ENCODE measurements around the gene UBAC2. TPM values are rescaled to one million over a fixed set of nuclear protein-coding genes. Genes with fewer than 3 reads are reported as not detected.

Gene UBAC2
- total RNA-seq, 2 donors from 2014 or later = 72.7 to 80.4 TPM

DNA sequence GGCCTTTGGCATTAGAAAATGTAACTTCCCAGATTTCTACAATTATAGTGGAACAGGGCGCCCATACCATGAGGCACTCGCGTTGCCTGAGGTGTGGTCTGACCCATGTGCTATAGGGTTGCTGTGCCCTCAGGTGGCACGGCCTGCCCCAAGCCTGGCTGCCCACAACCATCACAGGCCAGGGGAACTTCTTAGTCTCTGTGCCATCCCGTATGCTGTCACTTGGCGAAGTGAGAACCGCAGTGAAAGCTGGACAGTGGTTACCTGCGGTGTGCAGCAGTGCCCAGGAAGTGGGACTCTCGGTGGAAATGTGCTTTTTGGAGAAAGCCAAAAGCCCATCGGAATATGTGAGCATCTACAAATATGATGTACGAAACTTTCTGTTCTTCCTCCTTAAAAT is 194.8 kb downstream of the UBAC2 start:
- TF ChIP-seq, protein P1, sequence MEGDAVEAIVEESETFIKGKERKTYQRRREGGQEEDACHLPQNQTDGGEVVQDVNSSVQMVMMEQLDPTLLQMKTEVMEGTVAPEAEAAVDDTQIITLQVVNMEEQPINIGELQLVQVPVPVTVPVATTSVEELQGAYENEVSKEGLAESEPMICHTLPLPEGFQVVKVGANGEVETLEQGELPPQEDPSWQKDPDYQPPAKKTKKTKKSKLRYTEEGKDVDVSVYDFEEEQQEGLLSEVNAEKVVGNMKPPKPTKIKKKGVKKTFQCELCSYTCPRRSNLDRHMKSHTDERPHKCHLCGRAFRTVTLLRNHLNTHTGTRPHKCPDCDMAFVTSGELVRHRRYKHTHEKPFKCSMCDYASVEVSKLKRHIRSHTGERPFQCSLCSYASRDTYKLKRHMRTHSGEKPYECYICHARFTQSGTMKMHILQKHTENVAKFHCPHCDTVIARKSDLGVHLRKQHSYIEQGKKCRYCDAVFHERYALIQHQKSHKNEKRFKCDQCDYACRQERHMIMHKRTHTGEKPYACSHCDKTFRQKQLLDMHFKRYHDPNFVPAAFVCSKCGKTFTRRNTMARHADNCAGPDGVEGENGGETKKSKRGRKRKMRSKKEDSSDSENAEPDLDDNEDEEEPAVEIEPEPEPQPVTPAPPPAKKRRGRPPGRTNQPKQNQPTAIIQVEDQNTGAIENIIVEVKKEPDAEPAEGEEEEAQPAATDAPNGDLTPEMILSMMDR (conservative IDR thresholded peaks at IDR 0.05) = no peak
- Histone ChIP-seq H3K9me3 (ENCODE audit: control insufficient read depth, low read length) (no peaks in the 10 kb centered on the region), H3K36me3 (ENCODE audit: control insufficient read depth, insufficient read depth, low read length) (no peaks in the 10 kb centered on the region), H3K4me1 (ENCODE audit: control insufficient read depth, insufficient read depth, low read length) (no peaks in the 10 kb centered on the region), H3K4me3 (ENCODE audit: low read length) (no peak overlapping the region), H3K27me3 (ENCODE audit: control insufficient read depth, insufficient read depth, low read length, poor library complexity, severe bottlenecking) (no peaks in the 10 kb centered on the region), H3K27ac (ENCODE audit: low read depth, low read length) (no peak overlapping the region), H3K9ac (ENCODE audit: extremely low read depth, low read length, poor library complexity, severe bottlenecking) (no peak overlapping the region)
- no peaks in the 10 kb centered on the region for H3K36me3 Mint-ChIP-seq (ENCODE audit: low read depth)
- H3K9me3 Mint-ChIP-seq = no peaks in the 10 kb centered on the region
- H3K27ac Mint-ChIP-seq = no peak overlapping the region
- WGBS, 2 experiments (ENCODE audit: insufficient coverage in 1 of 2, insufficient read length in 1 of 2) = 96 to 98% methylated on average over 8 to 11 of the region's 11 CpGs
- H3K4me3 Mint-ChIP-seq = no peak overlapping the region
- H3K27me3 Mint-ChIP-seq (ENCODE audit: insufficient read depth) = no peaks in the 10 kb centered on the region
- DNase-seq = no peak
- no peaks in the 10 kb centered on the region for H3K4me1 Mint-ChIP-seq

DNA sequence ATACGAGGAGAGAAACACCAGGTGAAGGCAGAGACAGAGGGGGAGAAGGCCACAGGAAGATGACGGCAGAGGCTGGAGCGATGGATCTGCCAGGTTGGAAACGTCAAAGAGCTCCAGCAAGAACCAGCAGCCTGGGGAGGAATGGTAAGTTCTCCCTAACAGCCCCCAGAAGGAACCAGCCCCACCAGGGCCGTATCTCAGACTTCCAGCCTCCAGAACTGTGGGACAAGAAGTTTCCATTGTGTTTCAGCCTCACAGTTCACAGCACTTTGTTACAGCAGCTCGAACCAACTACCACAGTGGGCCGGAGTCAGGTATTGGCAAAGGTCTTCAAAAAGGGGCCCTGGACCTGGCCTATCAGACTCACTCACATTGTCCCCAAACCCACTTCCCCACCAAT is 195.8 kb downstream of the UBAC2 start:
- Histone ChIP-seq H3K27ac (ENCODE audit: low read depth, low read length) (no peak overlapping the region), H3K4me1 (ENCODE audit: control insufficient read depth, insufficient read depth, low read length) (no peaks in the 10 kb centered on the region), H3K4me3 (ENCODE audit: low read length) (no peak overlapping the region), H3K36me3 (ENCODE audit: control insufficient read depth, insufficient read depth, low read length) (no peaks in the 10 kb centered on the region), H3K9me3 (ENCODE audit: control insufficient read depth, low read length) (no peaks in the 10 kb centered on the region), H3K27me3 (ENCODE audit: control insufficient read depth, insufficient read depth, low read length, poor library complexity, severe bottlenecking) (no peaks in the 10 kb centered on the region), H3K9ac (ENCODE audit: extremely low read depth, low read length, poor library complexity, severe bottlenecking) (no peak overlapping the region)
- TF ChIP-seq, protein P1 (conservative IDR thresholded peaks at IDR 0.05) = no peak
- DNase-seq = no peak
- Mint-ChIP-seq H3K9me3 (no peaks in the 10 kb centered on the region), H3K27me3 (ENCODE audit: insufficient read depth) (no peaks in the 10 kb centered on the region), H3K4me1 (no peaks in the 10 kb centered on the region), H3K27ac (no peak overlapping the region), H3K36me3 (ENCODE audit: low read depth) (no peaks in the 10 kb centered on the region), H3K4me3 (no peak overlapping the region)
- 93 to 100% methylated on average over 4 to 7 of the region's 7 CpGs for WGBS, 2 experiments (ENCODE audit: insufficient coverage in 1 of 2, insufficient read length in 1 of 2)

- Mint-ChIP-seq H3K4me1 (no peaks in the 10 kb centered on the region), H3K36me3 (ENCODE audit: low read depth) (no peaks in the 10 kb centered on the region), H3K27ac (no peak overlapping the region), H3K9me3 (peaks cover 9% of the 10 kb centered on the region), H3K4me3 (no peak overlapping the region), H3K27me3 (ENCODE audit: insufficient read depth) (peaks cover 2% of the 10 kb centered on the region)
- H3K4me3 ChIP-seq (ENCODE audit: low read length) = no peak overlapping the region
- H3K9me3 ChIP-seq (ENCODE audit: control insufficient read depth, low read length) = no peaks in the 10 kb centered on the region
- no peak overlapping the region for H3K27ac ChIP-seq (ENCODE audit: low read depth, low read length)
- no peaks in the 10 kb centered on the region for H3K4me1 ChIP-seq (ENCODE audit: control insufficient read depth, insufficient read depth, low read length)
- DNase-seq = no peak
- TF ChIP-seq, protein P1 (conservative IDR thresholded peaks at IDR 0.05) = no peak
- H3K36me3 ChIP-seq (ENCODE audit: control insufficient read depth, insufficient read depth, low read length) = no peaks in the 10 kb centered on the region
- H3K27me3 ChIP-seq (ENCODE audit: control insufficient read depth, insufficient read depth, low read length, poor library complexity, severe bottlenecking) = no peaks in the 10 kb centered on the region
- WGBS, 2 experiments (ENCODE audit: insufficient coverage in 1 of 2, insufficient read length in 1 of 2) = 87 to 93% methylated on average over 8 to 9 of the region's 9 CpGs
- no peak overlapping the region for H3K9ac ChIP-seq (ENCODE audit: extremely low read depth, low read length, poor library complexity, severe bottlenecking)
These were observed 197.4 kb downstream of the UBAC2 start for GRCh38 chr13:99398071-99398470.
